Measurements from ENCODE around the gene PLEKHA8.
"Not testable (repeated sequence)": the region's sequence is repeated elsewhere in the genome, so short reads cannot be mapped to it uniquely, and the experiment has no call there.

The PLEKHA8 gene

GRCh38 chr7:30034501-30034900, 6.3 kb downstream of the PLEKHA8 start:
- Mint-ChIP-seq H3K27me3 (no peaks in the 10 kb centered on the region), H3K9me3 (ENCODE audit: low read depth) (no peaks in the 10 kb centered on the region), H3K4me3 (no peak overlapping the region), H3K36me3 (peaks cover 6% of the 10 kb centered on the region), H3K4me1 (ENCODE audit: low read depth) (peaks cover 5% of the 10 kb centered on the region), H3K27ac (no peak overlapping the region)

GRCh38 chr7:30036220-30036619, 8.0 kb downstream of the PLEKHA8 start:
- H3K4me3 Mint-ChIP-seq, result no peak overlapping the region
- H3K4me1 Mint-ChIP-seq (ENCODE audit: low read depth), result peaks cover 16% of the 10 kb centered on the region
- H3K9me3 Mint-ChIP-seq (ENCODE audit: low read depth), result no peaks in the 10 kb centered on the region
- no peaks in the 10 kb centered on the region for H3K27me3 Mint-ChIP-seq
- no peak overlapping the region for H3K27ac Mint-ChIP-seq
- H3K36me3 Mint-ChIP-seq, result peaks cover 6% of the 10 kb centered on the region

- no peaks in the 10 kb centered on the region for H3K9me3 Mint-ChIP-seq (ENCODE audit: low read depth)
- peaks cover 22% of the 10 kb centered on the region for H3K4me1 Mint-ChIP-seq (ENCODE audit: low read depth)
- H3K36me3 Mint-ChIP-seq, result peaks cover 9% of the 10 kb centered on the region
- no peaks in the 10 kb centered on the region for H3K27me3 Mint-ChIP-seq
- no peak overlapping the region for H3K4me3 Mint-ChIP-seq
- H3K27ac Mint-ChIP-seq, result no peak overlapping the region
Measured at GRCh38 chr7:30038196-30038980, 10.2 kb downstream of the PLEKHA8 start.

- Mint-ChIP-seq H3K9me3 (ENCODE audit: low read depth) (no peaks in the 10 kb centered on the region), H3K27ac (no peak overlapping the region)
Measured at GRCh38 chr7:30040938-30041337, 12.7 kb downstream of the PLEKHA8 start.

GRCh38 chr7:30041526-30042269, 13.5 kb downstream of the PLEKHA8 start:
- Mint-ChIP-seq H3K9me3 (ENCODE audit: low read depth) (no peaks in the 10 kb centered on the region), H3K27ac (no peak overlapping the region), H3K36me3 (peaks cover 9% of the 10 kb centered on the region), H3K4me3 (no peak overlapping the region), H3K27me3 (no peaks in the 10 kb centered on the region), H3K4me1 (ENCODE audit: low read depth) (peaks cover 22% of the 10 kb centered on the region)

More at GRCh38 chr7:30040938-30041337, 12.7 kb downstream of the PLEKHA8 start:
- peaks cover 12% of the 10 kb centered on the region for H3K36me3 Mint-ChIP-seq
- H3K4me1 Mint-ChIP-seq (ENCODE audit: low read depth), result peaks cover 22% of the 10 kb centered on the region
- no peak overlapping the region for H3K4me3 Mint-ChIP-seq
- H3K27me3 Mint-ChIP-seq, result no peaks in the 10 kb centered on the region

- Mint-ChIP-seq H3K27me3 (no peaks in the 10 kb centered on the region), H3K4me1 (ENCODE audit: low read depth) (peaks cover 5% of the 10 kb centered on the region), H3K36me3 (peaks cover 26% of the 10 kb centered on the region), H3K9me3 (ENCODE audit: low read depth) (no peaks in the 10 kb centered on the region), H3K27ac (no peak overlapping the region), H3K4me3 (no peak overlapping the region)
Measured at GRCh38 chr7:30046127-30046770, 18.0 kb downstream of the PLEKHA8 start.

- no peaks in the 10 kb centered on the region for H3K9me3 Mint-ChIP-seq (ENCODE audit: low read depth)
- peaks cover 3% of the 10 kb centered on the region for H3K4me1 Mint-ChIP-seq (ENCODE audit: low read depth)
- H3K36me3 Mint-ChIP-seq, result peaks cover 24% of the 10 kb centered on the region
- no peak overlapping the region for H3K27ac Mint-ChIP-seq
- no peak overlapping the region for H3K4me3 Mint-ChIP-seq
- no peaks in the 10 kb centered on the region for H3K27me3 Mint-ChIP-seq
Measured at GRCh38 chr7:30047124-30047523, 18.9 kb downstream of the PLEKHA8 start.

- Mint-ChIP-seq H3K27me3 (no peaks in the 10 kb centered on the region), H3K36me3 (peaks cover 23% of the 10 kb centered on the region), H3K27ac (no peak overlapping the region), H3K4me1 (ENCODE audit: low read depth) (no peaks in the 10 kb centered on the region), H3K9me3 (ENCODE audit: low read depth) (no peaks in the 10 kb centered on the region), H3K4me3 (no peak overlapping the region)
Measured at GRCh38 chr7:30048582-30048981, 20.4 kb downstream of the PLEKHA8 start.

- Mint-ChIP-seq H3K4me1 (ENCODE audit: low read depth) (no peaks in the 10 kb centered on the region), H3K9me3 (ENCODE audit: low read depth) (no peaks in the 10 kb centered on the region), H3K27me3 (no peaks in the 10 kb centered on the region), H3K36me3 (peaks cover 25% of the 10 kb centered on the region), H3K27ac (no peak overlapping the region), H3K4me3 (no peak overlapping the region)
Measured at GRCh38 chr7:30049173-30049572, 21.0 kb downstream of the PLEKHA8 start.

- no peaks in the 10 kb centered on the region for H3K4me1 Mint-ChIP-seq (ENCODE audit: low read depth)
- no peak overlapping the region for H3K4me3 Mint-ChIP-seq
Measured at GRCh38 chr7:30053068-30053467, 24.9 kb downstream of the PLEKHA8 start.

GRCh38 chr7:30057741-30058140, 29.5 kb downstream of the PLEKHA8 start:
- H3K9me3 Mint-ChIP-seq (ENCODE audit: low read depth), result no peaks in the 10 kb centered on the region
- H3K36me3 Mint-ChIP-seq, result peaks cover 16% of the 10 kb centered on the region
- H3K27me3 Mint-ChIP-seq, result no peaks in the 10 kb centered on the region
- H3K4me3 Mint-ChIP-seq, result no peak overlapping the region
- H3K27ac Mint-ChIP-seq, result no peak overlapping the region
- H3K4me1 Mint-ChIP-seq (ENCODE audit: low read depth), result peaks cover 5% of the 10 kb centered on the region

More at GRCh38 chr7:30053068-30053467, 24.9 kb downstream of the PLEKHA8 start:
- Mint-ChIP-seq H3K9me3 (ENCODE audit: low read depth) (no peaks in the 10 kb centered on the region), H3K27ac (no peak overlapping the region), H3K27me3 (no peaks in the 10 kb centered on the region), H3K36me3 (peaks cover 24% of the 10 kb centered on the region)

GRCh38 chr7:30061786-30062185, 33.6 kb downstream of the PLEKHA8 start:
- not testable (repeated sequence) for H3K4me1 Mint-ChIP-seq (ENCODE audit: low read depth); H3K27ac Mint-ChIP-seq; H3K4me3 Mint-ChIP-seq; H3K27me3 Mint-ChIP-seq; H3K9me3 Mint-ChIP-seq (ENCODE audit: low read depth)
- peaks cover 12% of the 10 kb centered on the region for H3K36me3 Mint-ChIP-seq

GRCh38 chr7:30062587-30062986, 34.4 kb downstream of the PLEKHA8 start:
- Mint-ChIP-seq H3K27ac (no peak overlapping the region), H3K36me3 (peaks cover 10% of the 10 kb centered on the region), H3K4me1 (ENCODE audit: low read depth) (peaks cover 5% of the 10 kb centered on the region), H3K4me3 (no peak overlapping the region), H3K9me3 (ENCODE audit: low read depth) (no peaks in the 10 kb centered on the region), H3K27me3 (no peaks in the 10 kb centered on the region)

- Mint-ChIP-seq H3K4me1 (ENCODE audit: low read depth) (peaks cover 5% of the 10 kb centered on the region), H3K9me3 (ENCODE audit: low read depth) (no peaks in the 10 kb centered on the region), H3K4me3 (no peak overlapping the region), H3K27me3 (no peaks in the 10 kb centered on the region), H3K36me3 (peaks cover 9% of the 10 kb centered on the region), H3K27ac (no peak overlapping the region)
Measured at GRCh38 chr7:30065746-30066145, 37.5 kb downstream of the PLEKHA8 start.

- Mint-ChIP-seq H3K4me3 (no peak overlapping the region), H3K27me3 (no peaks in the 10 kb centered on the region), H3K27ac (no peak overlapping the region), H3K36me3 (peaks cover 13% of the 10 kb centered on the region), H3K4me1 (ENCODE audit: low read depth) (peaks cover 3% of the 10 kb centered on the region), H3K9me3 (ENCODE audit: low read depth) (no peaks in the 10 kb centered on the region)
Measured at GRCh38 chr7:30066687-30067086, 38.5 kb downstream of the PLEKHA8 start.

Data from activated naive CD8-positive, alpha-beta T cell (primary cell).